CD14-positive monocyte (primary cell): ENCODE results near the gene AQP12A. TPM values are rescaled to one million over a fixed set of nuclear protein-coding genes. Genes with fewer than 3 reads are reported as not detected.
A peak's percentile ranks its signal among the peaks of the same experiment; 100 is the strongest.

Source experiments
- DNase-seq, 3 donors: peaks; one replicate each; pipeline ENCODE4 v3.0.0-alpha.2; 2011 to 2022
- H2AFZ ChIP-seq: 2 replicates; pipeline ENCODE4 v1.6.0; 2012; ENCODE audit warnings: mild to moderate bottlenecking, low read depth, low read length, inconsistent platforms; ENCODE audit not compliant: insufficient read depth, poor library complexity, severe bottlenecking
- H3K27ac ChIP-seq, 2 donors: 1 replicate in 1 of 2; 2 replicates in 1 of 2; pipeline ENCODE4 v1.5.1; 2012 to 2013; ENCODE audit warnings: low read length in 2 of 2, control low read depth in 1 of 2, inconsistent platforms in 1 of 2, low read depth in 1 of 2, mild to moderate bottlenecking in 1 of 2
- H3K27me3 ChIP-seq, 2 donors: one replicate each; pipeline versions ENCODE4 v1.6.0 to v1.6.1; 2011 to 2013; ENCODE audit warnings: low read length in 2 of 2; ENCODE audit not compliant: control insufficient read depth in 2 of 2, insufficient read depth in 2 of 2
- H3K36me3 ChIP-seq, 2 donors: replicated peaks in 1 of 2; 1 replicate in 1 of 2; 2 replicates in 1 of 2; pipeline versions ENCODE4 v1.5.1 to v1.6.1; 2012 to 2013; ENCODE audit warnings: low read length in 2 of 2, control low read depth in 1 of 2, inconsistent platforms in 1 of 2, mild to moderate bottlenecking in 1 of 2; ENCODE audit not compliant: insufficient read depth in 2 of 2, control insufficient read depth in 1 of 2
- H3K4me1 ChIP-seq, 2 donors: 1 replicate in 1 of 2; 2 replicates in 1 of 2; pipeline versions ENCODE4 v1.5.1 to v1.6.1; 2012 to 2013; ENCODE audit warnings: low read length in 2 of 2, control low read depth in 1 of 2, inconsistent platforms in 1 of 2, mild to moderate bottlenecking in 1 of 2, moderate library complexity in 1 of 2; ENCODE audit not compliant: insufficient read depth in 2 of 2, control insufficient read depth in 1 of 2
- H3K4me2 ChIP-seq: replicated peaks from 2 replicates; pipeline ENCODE3; 2012; ENCODE audit warnings: low read length, moderate library complexity, mild to moderate bottlenecking; ENCODE audit not compliant: poor library complexity, severe bottlenecking; ENCODE audit errors: extremely low read depth
- H3K4me3 ChIP-seq, 3 experiments: fragments of 200-600 bp in 1 of 3; sonication (generic) in 1 of 3; replicated peaks in 1 of 3; 1 replicate in 2 of 3; 2 replicates in 1 of 3; pipeline ENCODE4 v1.5.1; 2011 to 2013; ENCODE audit warnings: low read length in 3 of 3, mild to moderate bottlenecking in 3 of 3, control low read depth in 2 of 3, low read depth in 2 of 3, inconsistent platforms in 1 of 3, moderate library complexity in 1 of 3
- H3K79me2 ChIP-seq: 2 replicates; pipeline ENCODE4 v1.6.0; 2012; ENCODE audit warnings: mild to moderate bottlenecking, control low read depth, inconsistent platforms, low read length, moderate library complexity; ENCODE audit not compliant: insufficient read depth
- H3K9ac ChIP-seq: 2 replicates; pipeline ENCODE4 v1.6.0; 2017; ENCODE audit warnings: low read length, mild to moderate bottlenecking; ENCODE audit not compliant: insufficient read depth, poor library complexity, severe bottlenecking
- H3K9me3 ChIP-seq, 2 donors: replicated peaks in 1 of 2; 1 replicate in 1 of 2; 2 replicates in 1 of 2; pipeline versions ENCODE4 v1.5.1 to v1.6.1; 2012 to 2013; ENCODE audit warnings: low read length in 2 of 2, control low read depth in 1 of 2; ENCODE audit not compliant: control insufficient read depth in 1 of 2, insufficient read depth in 1 of 2
- H4K20me1 ChIP-seq: 2 replicates; pipeline ENCODE4 v1.6.0; 2012; ENCODE audit warnings: mild to moderate bottlenecking, low read length, control low read depth, moderate library complexity; ENCODE audit not compliant: insufficient read depth
- H3K27ac Mint-ChIP-seq, 7 donors: one replicate each; pipeline ENCODE4 v1.8.0; 2020; ENCODE audit warnings: mild to moderate bottlenecking in 7 of 7, mixed read lengths in 7 of 7, moderate library complexity in 6 of 7, inconsistent platforms in 2 of 7
- H3K27me3 Mint-ChIP-seq, 3 donors: one replicate each; pipeline ENCODE4 v1.8.0; 2021 to 2022; ENCODE audit warnings: low read depth in 3 of 3, mild to moderate bottlenecking in 3 of 3, mixed read lengths in 3 of 3, moderate library complexity in 3 of 3, inconsistent platforms in 1 of 3
- H3K36me3 Mint-ChIP-seq, 2 donors: one replicate each; pipeline ENCODE4 v1.8.0; 2020; ENCODE audit warnings: mixed read lengths in 2 of 2, inconsistent platforms in 1 of 2, mild to moderate bottlenecking in 1 of 2
- H3K4me1 Mint-ChIP-seq: one replicate; pipeline ENCODE4 v1.8.0; 2020; ENCODE audit warnings: mild to moderate bottlenecking, mixed read lengths
- H3K4me3 Mint-ChIP-seq, 2 donors: one replicate each; pipeline ENCODE4 v1.8.0; 2020; ENCODE audit warnings: mild to moderate bottlenecking in 2 of 2, mixed read lengths in 2 of 2, moderate library complexity in 1 of 2
- H3K9me3 Mint-ChIP-seq, 7 donors: one replicate each; pipeline ENCODE4 v1.8.0; 2020 to 2022; ENCODE audit warnings: mixed read lengths in 7 of 7, mild to moderate bottlenecking in 6 of 7, moderate library complexity in 6 of 7, inconsistent platforms in 2 of 7
- WGBS: methylation state at CpG from one replicate; pipeline ENCODE4 v1.1.5; 2013; ENCODE audit warnings: missing lambda C conversion rate; ENCODE audit not compliant: insufficient coverage; 5-methylcytosine and 5-hydroxymethylcytosine counted together
- intact Hi-C, 2 donors: fragments of 100-400 bp; cut with micrococcal nuclease; formaldehyde crosslinking; loops; one replicate each; pipeline versions ENCODE4 v1.15.0 to v1.15.1; 2023
- polyA plus RNA-seq, 3 donors: library from polyadenylated mRNA; depleted of rRNA in 1 of 3; unstranded in 2 of 3; stranded (reverse) in 1 of 3; fragments of 300-500 nt in 2 of 3; fragments of >200 nt in 1 of 3; fragmentation: Illumina TruSeq in 2 of 3; gene quantifications; 1 replicate in 2 of 3; 2 replicates in 1 of 3; pipeline ENCODE4 v1.2.3, GENCODE V29; 2012 to 2021
- TF ChIP-seq, protein P1 (sequence below): fragments of 200-600 bp; IDR thresholded peaks from one replicate; pipeline ENCODE4 v1.8.0; 2022; ENCODE audit warnings: antibody characterized with exemption, mild to moderate bottlenecking

The AQP12A gene
- polyA plus RNA-seq, 3 donors: not detected

GRCh38 chr2:240662681-240663080, 29.0 kb upstream of the AQP12A start:
- Mint-ChIP-seq H3K4me1 (no peaks in the 10 kb centered on the region), H3K27me3 (peaks cover 33 to 60% (median 33%) of the 10 kb centered on the region in 3 donors), H3K9me3 (peaks cover 0 to 20% (median 9%) of the 10 kb centered on the region in 7 donors), H3K4me3 (no peak overlapping the region), H3K27ac (no peak overlapping the region), H3K36me3 (no peaks in the 10 kb centered on the region)
- Histone ChIP-seq H4K20me1 (no peaks in the 10 kb centered on the region), H2AFZ (no peak overlapping the region), H3K9me3 (peaks cover 2 to 6% of the 10 kb centered on the region in 2 donors), H3K79me2 (no peaks in the 10 kb centered on the region), H3K4me2 (no peak overlapping the region), H3K4me3 (no peak overlapping the region), H3K4me1 (no peaks in the 10 kb centered on the region), H3K9ac (no peak overlapping the region), H3K36me3 (no peaks in the 10 kb centered on the region), H3K27ac (no peak overlapping the region), H3K27me3 (peaks cover 29 to 48% of the 10 kb centered on the region in 2 donors)
- WGBS: 93% methylated on average over 3 of the region's 3 CpGs
- DNase-seq: no peak
- TF ChIP-seq, protein P1, sequence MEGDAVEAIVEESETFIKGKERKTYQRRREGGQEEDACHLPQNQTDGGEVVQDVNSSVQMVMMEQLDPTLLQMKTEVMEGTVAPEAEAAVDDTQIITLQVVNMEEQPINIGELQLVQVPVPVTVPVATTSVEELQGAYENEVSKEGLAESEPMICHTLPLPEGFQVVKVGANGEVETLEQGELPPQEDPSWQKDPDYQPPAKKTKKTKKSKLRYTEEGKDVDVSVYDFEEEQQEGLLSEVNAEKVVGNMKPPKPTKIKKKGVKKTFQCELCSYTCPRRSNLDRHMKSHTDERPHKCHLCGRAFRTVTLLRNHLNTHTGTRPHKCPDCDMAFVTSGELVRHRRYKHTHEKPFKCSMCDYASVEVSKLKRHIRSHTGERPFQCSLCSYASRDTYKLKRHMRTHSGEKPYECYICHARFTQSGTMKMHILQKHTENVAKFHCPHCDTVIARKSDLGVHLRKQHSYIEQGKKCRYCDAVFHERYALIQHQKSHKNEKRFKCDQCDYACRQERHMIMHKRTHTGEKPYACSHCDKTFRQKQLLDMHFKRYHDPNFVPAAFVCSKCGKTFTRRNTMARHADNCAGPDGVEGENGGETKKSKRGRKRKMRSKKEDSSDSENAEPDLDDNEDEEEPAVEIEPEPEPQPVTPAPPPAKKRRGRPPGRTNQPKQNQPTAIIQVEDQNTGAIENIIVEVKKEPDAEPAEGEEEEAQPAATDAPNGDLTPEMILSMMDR: no peak
- intact Hi-C loops: loop anchor here in 1 of 2 donors (10.0 kb wide), 1 partner anchor 58 kb away; no protein-coding TSS in a partner anchor

- DNase-seq: no peak
- Mint-ChIP-seq H3K36me3 (no peaks in the 10 kb centered on the region), H3K4me3 (no peak overlapping the region), H3K27me3 (peaks cover 34 to 62% (median 35%) of the 10 kb centered on the region in 3 donors), H3K9me3 (peaks cover 0 to 20% (median 9%) of the 10 kb centered on the region in 7 donors), H3K27ac (no peak overlapping the region), H3K4me1 (no peaks in the 10 kb centered on the region)
- no peak overlapping the region for H3K27ac ChIP-seq
- no peaks in the 10 kb centered on the region for H4K20me1 ChIP-seq
- no peak overlapping the region for H3K4me2 ChIP-seq
- H3K27me3 ChIP-seq: peaks cover 33 to 53% of the 10 kb centered on the region in 2 donors
- no peak overlapping the region for H3K9ac ChIP-seq
- no peak overlapping the region for H3K4me3 ChIP-seq
- intact Hi-C loops: loop anchor here in 1 of 2 donors (10.0 kb wide), 1 partner anchor 59 kb away; no protein-coding TSS in a partner anchor
- no peak overlapping the region for H2AFZ ChIP-seq
- no CpG with 5 or more reads among the region's 6 CpGs for WGBS
- H3K4me1 ChIP-seq: no peaks in the 10 kb centered on the region
- TF ChIP-seq, protein P1: peak; percentile 25
- peaks cover 2 to 6% of the 10 kb centered on the region in 2 donors for H3K9me3 ChIP-seq
- no peaks in the 10 kb centered on the region for H3K36me3 ChIP-seq
- no peaks in the 10 kb centered on the region for H3K79me2 ChIP-seq
Measured at GRCh38 chr2:240663546-240664190, 28.0 kb upstream of the AQP12A start.
